HG02852 (cell line): ENCODE data around the gene GLTP.
"Not testable (repeated sequence)": the region's sequence is repeated elsewhere in the genome, so short reads cannot be mapped to it uniquely, and the experiment has no call there.

Experiments
- ATAC-seq: cut with Tn5 transposase; IDR thresholded peaks from one replicate; pipeline ENCODE4 v1.9.1; 2021; ENCODE audit warnings: mild to moderate bottlenecking, moderate library complexity; ENCODE audit not compliant: unreplicated experiment

GLTP gene

GRCh38 chr12:109905301-109905700, 25.0 kb upstream of the GLTP start:
- no peak for ATAC-seq

- no peak for ATAC-seq
Measured at GRCh38 chr12:109902891-109903418, 22.6 kb upstream of the GLTP start.

DNA sequence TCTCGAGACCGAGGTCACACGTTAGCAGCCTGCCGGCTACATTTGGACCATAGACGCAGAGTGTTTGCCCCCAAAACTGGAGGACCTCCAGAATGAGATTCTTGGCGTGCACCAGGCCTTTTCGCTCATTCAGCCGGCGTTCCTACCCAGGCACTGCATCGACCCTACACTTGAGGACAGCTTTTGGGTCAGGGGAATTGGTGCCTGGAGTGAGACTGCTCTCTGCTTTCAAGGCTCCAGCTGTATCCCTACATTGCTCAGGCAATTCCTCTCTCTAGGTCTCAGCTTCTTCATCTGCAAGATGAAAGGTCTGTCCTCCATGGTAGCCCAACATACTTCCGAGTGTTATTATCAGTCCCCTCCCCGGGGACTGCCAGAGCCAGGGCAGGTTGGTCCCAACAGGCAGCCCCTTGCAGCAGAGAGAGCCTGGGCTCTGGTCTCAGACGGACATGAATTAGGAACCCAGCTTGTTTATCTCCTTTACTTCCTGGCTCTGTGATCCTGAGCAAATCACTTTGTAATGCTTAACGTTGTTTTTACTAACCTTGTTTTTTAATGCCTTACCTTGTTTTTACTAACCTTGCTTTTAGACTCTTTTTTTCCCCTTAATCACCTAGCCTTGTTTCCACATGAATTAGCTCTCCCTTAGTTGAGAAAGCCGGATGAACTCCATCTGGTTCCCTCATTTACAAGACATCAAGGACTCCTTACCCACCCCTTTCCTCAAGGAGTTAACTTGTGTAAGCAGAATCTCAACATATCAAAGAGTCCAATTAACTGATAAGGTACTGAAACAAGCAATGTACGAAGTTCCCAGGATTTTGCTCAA, 20.6 kb upstream of the GLTP start:
- peak; percentile 19 for ATAC-seq

DNA sequence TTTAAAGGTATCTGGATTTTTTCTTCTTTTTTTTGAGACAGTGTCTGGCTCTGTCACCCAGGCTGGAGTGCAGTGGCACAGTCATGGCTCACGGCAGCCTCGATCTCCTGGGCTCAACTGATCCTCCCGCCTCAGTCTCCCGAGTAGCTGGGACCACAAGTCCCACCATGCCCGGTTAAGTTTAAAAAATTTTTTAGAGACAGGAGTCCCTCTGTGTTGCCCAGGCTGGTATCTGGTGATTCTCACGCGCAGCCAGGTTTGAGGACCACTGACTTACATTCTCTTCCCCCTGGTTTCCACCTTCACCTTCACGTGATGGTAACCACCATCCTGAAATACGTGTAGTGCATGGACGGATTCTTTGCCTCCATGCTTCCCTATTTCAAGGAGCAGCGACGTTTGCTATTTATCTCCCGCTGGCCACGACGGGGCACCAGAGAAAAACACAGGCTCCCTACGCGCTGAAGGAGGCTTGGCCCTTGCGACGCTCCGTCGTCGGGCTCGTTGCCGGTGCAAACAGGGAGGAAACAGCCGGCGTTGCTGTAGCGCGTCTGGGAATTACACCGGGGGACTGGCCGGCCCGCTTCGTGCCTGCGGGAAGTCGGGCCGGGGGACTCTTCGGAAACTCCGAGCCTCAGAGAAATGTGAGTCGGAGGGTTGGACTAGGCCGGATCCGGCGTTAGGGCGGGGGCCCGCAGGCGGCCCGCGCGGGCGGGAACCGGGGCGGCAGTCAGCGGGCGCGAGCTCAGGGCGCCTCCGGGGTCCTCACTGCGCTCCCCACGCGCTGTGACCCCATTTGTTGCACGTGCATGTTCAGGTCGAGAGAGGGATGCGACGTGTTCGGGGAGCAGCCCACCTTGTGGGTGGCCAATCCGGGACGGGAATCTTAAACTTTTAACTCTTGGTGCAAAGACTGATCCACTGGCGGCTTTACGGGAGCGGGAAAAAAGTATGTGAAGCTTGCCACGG, 19.7 kb upstream of the GLTP start, which contains the start of gene TCHP:
Gene TCHP, plus strand, starts transcription at position 492 of the 969 bp plus-strand sequence. CDS start 2,753 bp downstream, outside the sequence.
- ATAC-seq = peak; percentile 67

DNA sequence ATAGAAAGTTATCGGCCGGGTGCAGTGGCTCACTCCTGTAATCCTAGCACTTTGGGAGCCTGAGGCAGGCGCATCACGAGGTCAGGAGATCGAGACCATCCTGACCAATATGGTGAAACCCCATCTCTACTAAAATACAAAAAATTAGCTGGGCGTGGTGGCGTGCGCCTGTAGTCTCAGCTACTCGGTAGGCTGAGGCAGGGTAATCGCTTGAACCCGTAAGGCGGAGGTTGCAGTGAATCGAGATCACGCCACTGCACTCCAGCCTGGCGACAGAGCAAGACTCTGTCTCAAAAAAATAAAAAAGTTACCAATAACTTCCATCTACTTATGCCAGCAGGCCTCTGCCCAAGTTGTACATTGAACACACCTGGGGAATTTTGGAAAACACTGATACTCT, 19.0 kb upstream of the GLTP start:
- ATAC-seq = not testable (repeated sequence)

GRCh38 chr12:109897029-109897428, 16.7 kb upstream of the GLTP start:
- no peak for ATAC-seq

DNA sequence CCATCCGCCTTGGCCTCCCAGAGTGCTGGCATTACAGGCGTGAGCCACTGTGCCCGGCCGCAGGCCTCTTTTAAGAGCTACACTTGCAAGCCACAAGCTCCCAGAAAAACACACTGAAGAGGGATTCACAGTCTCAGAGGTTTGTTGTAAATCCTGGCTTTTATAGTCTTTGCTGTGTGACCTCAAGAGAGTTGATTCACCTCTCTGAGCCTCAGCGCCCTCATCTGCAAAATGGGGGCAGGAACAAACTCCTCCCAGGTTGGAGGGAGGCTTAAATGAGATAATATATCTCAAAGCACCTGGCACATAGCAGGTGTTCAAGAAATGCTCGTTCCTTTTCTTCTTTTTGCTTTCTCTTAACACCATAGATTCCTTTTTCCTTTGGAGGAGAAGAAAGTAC, 15.8 kb upstream of the GLTP start:
- no peak for ATAC-seq

DNA sequence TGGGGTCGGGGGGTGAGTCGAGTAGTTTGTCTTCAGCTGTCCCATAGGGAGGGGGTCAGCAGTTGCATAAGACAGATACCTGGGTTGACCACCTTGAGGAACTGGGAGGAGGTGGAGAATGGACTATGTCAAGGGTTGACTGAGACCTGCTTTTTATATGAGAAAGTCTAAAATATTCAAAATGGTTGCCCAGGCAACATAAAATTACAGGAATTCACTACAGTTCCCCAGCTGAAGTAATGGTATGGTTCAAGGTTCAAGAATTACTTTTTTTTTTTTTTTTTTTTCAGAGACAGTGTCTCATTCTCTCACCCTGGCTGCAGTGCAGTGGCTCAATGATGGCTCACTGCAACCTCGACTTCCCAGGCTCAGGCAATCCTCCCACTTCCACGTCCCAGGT, 14.6 kb upstream of the GLTP start:
- no peak for ATAC-seq

GRCh38 chr12:109893261-109893995, 13.1 kb upstream of the GLTP start:
- ATAC-seq = no peak

GRCh38 chr12:109892748-109893147, 12.4 kb upstream of the GLTP start:
- ATAC-seq = peak; percentile 56

GRCh38 chr12:109892165-109892715, 11.9 kb upstream of the GLTP start:
- ATAC-seq = no peak

- ATAC-seq = not testable (repeated sequence)
Measured at GRCh38 chr12:109891731-109892130, 11.4 kb upstream of the GLTP start.

- no peak for ATAC-seq
Measured at GRCh38 chr12:109890620-109891170, 10.4 kb upstream of the GLTP start.

- ATAC-seq = no peak
Measured at GRCh38 chr12:109888179-109889020, 8.1 kb upstream of the GLTP start.

- ATAC-seq = no peak
Measured at GRCh38 chr12:109885616-109886015, 5.3 kb upstream of the GLTP start.

DNA sequence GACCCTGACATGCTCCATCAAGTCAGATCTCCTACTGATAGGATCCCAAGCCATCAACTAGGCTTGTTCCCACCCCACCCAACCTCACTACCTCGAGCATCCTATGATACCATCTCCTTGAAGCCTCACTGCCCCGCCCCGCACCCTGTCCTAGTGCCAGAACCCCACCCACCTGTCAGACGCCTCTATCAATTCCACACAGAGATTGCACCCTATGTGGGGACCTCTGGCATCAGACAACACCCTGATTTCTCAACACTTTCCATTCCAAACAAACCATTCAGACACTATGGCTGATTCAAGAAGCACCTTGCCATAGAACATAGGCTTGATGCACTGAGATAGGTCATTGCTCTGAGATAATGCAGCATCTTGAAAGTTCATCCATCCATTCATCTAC, 3.1 kb upstream of the GLTP start:
- ATAC-seq = no peak

- no peak for ATAC-seq
Measured at GRCh38 chr12:109881752-109882151, 1.4 kb upstream of the GLTP start.

- no peak for ATAC-seq
Measured at GRCh38 chr12:109880938-109881337, 597 bp upstream of the GLTP start.

- no peak for ATAC-seq
Measured at GRCh38 chr12:109879351-109880042, 844 bp downstream of the GLTP start.
